Tibial nerve (tissue), 4 donors: ENCODE data around the gene UGT1A8. TPM values are rescaled to one million over a fixed set of nuclear protein-coding genes. Genes with fewer than 3 reads are reported as not detected.
"Not testable (repeated sequence)": the region's sequence is repeated elsewhere in the genome, so short reads cannot be mapped to it uniquely, and the experiment has no call there.

Source experiments
- DNase-seq, 2 donors: peaks; one replicate each; pipeline ENCODE4 v3.0.0-alpha.2; 2019; ENCODE audit warnings: low spot score in 2 of 2
- H3K27ac ChIP-seq, 4 donors: fragments of 200-600 bp; sonication (generic) in 3 of 4; one replicate each; pipeline ENCODE4 v1.5.1; 2017 to 2019; ENCODE audit warnings: mild to moderate bottlenecking in 1 of 4
- H3K27me3 ChIP-seq, 2 donors: fragments of 200-600 bp; sonication (generic) in 1 of 2; one replicate each; pipeline versions ENCODE4 v1.5.1 to v1.6.0; 2017 to 2019
- H3K36me3 ChIP-seq, 3 donors: fragments of 200-600 bp; sonication (generic); one replicate each; pipeline ENCODE4 v1.5.1; 2018 to 2019
- H3K4me1 ChIP-seq, 4 donors: fragments of 200-600 bp; sonication (generic) in 3 of 4; one replicate each; pipeline ENCODE4 v1.5.1; 2017 to 2019
- H3K4me3 ChIP-seq, 4 donors: fragments of 200-600 bp; sonication (generic) in 3 of 4; one replicate each; pipeline ENCODE4 v1.5.1; 2017 to 2019; ENCODE audit warnings: mild to moderate bottlenecking in 1 of 4, moderate library complexity in 1 of 4
- H3K9me3 ChIP-seq, 4 donors: fragments of 200-600 bp; sonication (generic) in 3 of 4; one replicate each; pipeline ENCODE4 v1.5.1; 2017 to 2019
- CTCF ChIP-seq, 5 experiments: fragments of 200-600 bp in 3 of 5; fragments of 450-650 bp in 2 of 5; sonication (generic) in 3 of 5; IDR thresholded peaks; one replicate each; pipeline ENCODE4 v1.5.1; 2016 to 2019; ENCODE audit warnings: antibody characterized with exemption in 5 of 5, mild to moderate bottlenecking in 3 of 5, moderate library complexity in 2 of 5
- EP300 ChIP-seq, 2 donors: sonication (generic); formaldehyde crosslinking; IDR thresholded peaks; one replicate each; pipeline ENCODE4 v1.6.1; 2017; ENCODE audit warnings: antibody characterized with exemption in 2 of 2, mild to moderate bottlenecking in 1 of 2
- POLR2A ChIP-seq, 2 donors: fragments of 450-650 bp; IDR thresholded peaks; one replicate each; pipeline ENCODE4 v1.6.1; 2017; ENCODE audit warnings: antibody characterized with exemption in 2 of 2, mild to moderate bottlenecking in 2 of 2, moderate library complexity in 2 of 2
- WGBS, 2 donors: methylation state at CpG; one replicate each; pipeline ENCODE4 v1.1.5; 2018; 5-methylcytosine and 5-hydroxymethylcytosine counted together
- total RNA-seq, 4 donors: library from RNA; depleted of rRNA; stranded (reverse); fragments of >200 nt; gene quantifications; one replicate each; pipeline ENCODE4 v1.1.0, GENCODE V29; 2016

UGT1A8 gene
- total RNA-seq, 4 donors from 2014 or later, result not detected

GRCh38 chr2:233700028-233700635 lies 82.7 kb downstream of the UGT1A8 start:
- DNase-seq, result no peak

GRCh38 chr2:233700842-233701241 lies 83.4 kb downstream of the UGT1A8 start:
- H3K4me3 ChIP-seq, DNase-seq, H3K9me3 ChIP-seq, H3K27me3 ChIP-seq, H3K27ac ChIP-seq, H3K36me3 ChIP-seq, H3K4me1 ChIP-seq: not testable (repeated sequence)
- WGBS, 2 donors, result 94 to 96% methylated on average over 5 of the region's 5 CpGs

More at GRCh38 chr2:233700028-233700635, 82.7 kb downstream of the UGT1A8 start:
- H3K4me1 ChIP-seq, result no peaks in the 10 kb centered on the region
- TF ChIP-seq EP300 (IDR thresholded peaks at IDR 0.05) (no peak), POLR2A (IDR thresholded peaks at IDR 0.05) (no peak), CTCF (IDR thresholded peaks at IDR 0.05) (no peak)
- H3K9me3 ChIP-seq, result peaks cover 0 to 6% (median 0%) of the 10 kb centered on the region in 4 donors
- H3K36me3 ChIP-seq, result no peaks in the 10 kb centered on the region
- no peak overlapping the region for H3K27ac ChIP-seq
- 33 to 50% methylated on average over 1 of the region's 1 CpG for WGBS, 2 donors
- no peak overlapping the region for H3K4me3 ChIP-seq
- H3K27me3 ChIP-seq, result no peaks in the 10 kb centered on the region

GRCh38 chr2:233702238-233702637 lies 84.8 kb downstream of the UGT1A8 start:
- no peak overlapping the region for H3K27ac ChIP-seq
- TF ChIP-seq EP300 (IDR thresholded peaks at IDR 0.05), result no peak
- no peak for TF ChIP-seq CTCF (IDR thresholded peaks at IDR 0.05)
- TF ChIP-seq POLR2A (IDR thresholded peaks at IDR 0.05), result no peak
- H3K4me3 ChIP-seq, result no peak overlapping the region
- 68 to 76% methylated on average over 3 of the region's 3 CpGs for WGBS, 2 donors
- no peaks in the 10 kb centered on the region for H3K36me3 ChIP-seq
- no peak for DNase-seq
- no peaks in the 10 kb centered on the region for H3K4me1 ChIP-seq
- peaks cover 0 to 6% (median 0%) of the 10 kb centered on the region in 4 donors for H3K9me3 ChIP-seq
- H3K27me3 ChIP-seq, result no peaks in the 10 kb centered on the region

GRCh38 chr2:233705911-233706506 lies 88.6 kb downstream of the UGT1A8 start:
- Histone ChIP-seq H3K4me1 (no peaks in the 10 kb centered on the region), H3K36me3 (no peaks in the 10 kb centered on the region), H3K9me3 (peaks cover 0 to 6% (median 0%) of the 10 kb centered on the region in 4 donors), H3K27me3 (no peaks in the 10 kb centered on the region), H3K27ac (no peak overlapping the region), H3K4me3 (no peak overlapping the region)
- TF ChIP-seq CTCF (IDR thresholded peaks at IDR 0.05) (no peak), POLR2A (IDR thresholded peaks at IDR 0.05) (no peak), EP300 (IDR thresholded peaks at IDR 0.05) (no peak)
- 65 to 79% methylated on average over 4 of the region's 4 CpGs for WGBS, 2 donors
- DNase-seq, result no peak

GRCh38 chr2:233706720-233707119 lies 89.3 kb downstream of the UGT1A8 start:
- Histone ChIP-seq H3K4me1 (no peaks in the 10 kb centered on the region), H3K9me3 (peaks cover 0 to 6% (median 0%) of the 10 kb centered on the region in 4 donors), H3K27me3 (no peaks in the 10 kb centered on the region), H3K4me3 (no peak overlapping the region), H3K27ac (no peak overlapping the region), H3K36me3 (no peaks in the 10 kb centered on the region)
- DNase-seq, result no peak
- 47 to 56% methylated on average over 1 of the region's 1 CpG for WGBS, 2 donors
- no peak for TF ChIP-seq POLR2A (IDR thresholded peaks at IDR 0.05)
- no peak for TF ChIP-seq CTCF (IDR thresholded peaks at IDR 0.05)
- TF ChIP-seq EP300 (IDR thresholded peaks at IDR 0.05), result no peak
